ENCODE results near the gene GPRC5A. TPM values are rescaled to one million over a fixed set of nuclear protein-coding genes. Genes with fewer than 3 reads are reported as not detected.

GPRC5A gene
- total and polyA plus RNA-seq, 2 experiments from 2014 or later: 0.16 to 0.38 TPM

- peak; percentile 47; the same call in 1 of the 2 replicates for TF ChIP-seq CREB1 (CRISPR knock-in tag; IDR thresholded peaks at IDR 0.05; ENCODE audit: low read depth)
Observed at GRCh38 chr12:12891080-12891880, at the start of gene GPRC5A (continued).

DNA sequence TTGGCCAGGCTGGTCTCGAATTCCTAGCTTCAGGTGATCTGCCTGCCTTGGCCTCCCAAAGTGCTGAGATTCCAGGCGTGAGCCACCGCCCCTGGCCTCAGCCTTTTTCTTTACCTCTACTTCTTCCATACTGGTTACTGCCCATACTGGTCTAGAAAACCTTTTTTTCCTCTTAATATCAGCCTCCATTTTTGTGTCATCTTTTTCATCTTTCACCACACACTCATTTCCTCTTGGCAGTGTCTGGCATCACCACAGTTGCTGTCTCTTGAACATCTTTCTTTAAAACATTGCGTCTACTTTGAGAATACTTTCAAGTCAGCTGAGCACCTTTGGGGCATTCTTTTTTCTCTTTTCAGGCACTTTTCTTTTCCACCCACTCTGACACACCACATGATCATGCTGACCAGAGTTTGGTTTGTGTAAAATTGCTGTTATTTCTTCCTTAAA, 45.5 kb upstream of the GPRC5A start:
- Mint-ChIP-seq H3K4me3 (no peak overlapping the region), H3K27me3 (ENCODE audit: insufficient read depth, low read depth, poor library complexity) (peaks cover 4% of the 10 kb centered on the region), H3K9me3 (peaks cover 7% of the 10 kb centered on the region; the same call in 2 of the 3 replicates), H3K27ac (no peak overlapping the region), H3K4me1 (no peaks in the 10 kb centered on the region), H3K36me3 (ENCODE audit: low read depth) (peaks cover 17% of the 10 kb centered on the region)
- Histone ChIP-seq H3K79me2 (replicated peaks; ENCODE audit: insufficient read depth) (no peaks in the 10 kb centered on the region), H3F3A (replicated peaks; ENCODE audit: low read depth) (no peaks in the 10 kb centered on the region), H2AFZ (no peak overlapping the region), H4K20me1 (replicated peaks; ENCODE audit: insufficient read depth) (no peaks in the 10 kb centered on the region), H3K4me3 (no peak overlapping the region), H3K4me1 (ENCODE audit: insufficient read depth) (no peaks in the 10 kb centered on the region), H3K4me2 (no peak overlapping the region), H3K27ac (ENCODE audit: low read depth) (peak overlapping the region; percentile 39; the same call in 1 of the 2 replicates), H3K36me3 (ENCODE audit: insufficient read depth) (no peaks in the 10 kb centered on the region), H3K9me2 (ENCODE audit: insufficient read depth) (no peaks in the 10 kb centered on the region), H3K27me3 (ENCODE audit: insufficient read depth) (no peaks in the 10 kb centered on the region)
- ATAC-seq (no peak), DNase-seq (ENCODE audit: low spot score) (no peak)
- TF ChIP-seq POLR2AphosphoS5 (IDR thresholded peaks at IDR 0.05; ENCODE audit: low read depth) (no peak), ZNF114 (CRISPR knock-in tag; IDR thresholded peaks at IDR 0.05) (no peak), CREB1 (CRISPR knock-in tag; IDR thresholded peaks at IDR 0.05; ENCODE audit: low read depth) (no peak), JUNB (IDR thresholded peaks at IDR 0.05; ENCODE audit: unreplicated experiment) (no peak), EZH2 (IDR thresholded peaks at IDR 0.05; ENCODE audit: low read depth, unreplicated experiment) (no peak), CTCF (conservative IDR thresholded peaks at IDR 0.05; ENCODE audit: low read depth in 2 of 2) (no peak), NANOG (IDR thresholded peaks at IDR 0.05; ENCODE audit: borderline replicate concordance) (no peak), EZH2phosphoT487 (IDR thresholded peaks at IDR 0.05; ENCODE audit: unreplicated experiment) (no peak), STAT1 (IDR thresholded peaks at IDR 0.05; ENCODE audit: unreplicated experiment) (no peak)
- TF ChIP-seq, protein P1, sequence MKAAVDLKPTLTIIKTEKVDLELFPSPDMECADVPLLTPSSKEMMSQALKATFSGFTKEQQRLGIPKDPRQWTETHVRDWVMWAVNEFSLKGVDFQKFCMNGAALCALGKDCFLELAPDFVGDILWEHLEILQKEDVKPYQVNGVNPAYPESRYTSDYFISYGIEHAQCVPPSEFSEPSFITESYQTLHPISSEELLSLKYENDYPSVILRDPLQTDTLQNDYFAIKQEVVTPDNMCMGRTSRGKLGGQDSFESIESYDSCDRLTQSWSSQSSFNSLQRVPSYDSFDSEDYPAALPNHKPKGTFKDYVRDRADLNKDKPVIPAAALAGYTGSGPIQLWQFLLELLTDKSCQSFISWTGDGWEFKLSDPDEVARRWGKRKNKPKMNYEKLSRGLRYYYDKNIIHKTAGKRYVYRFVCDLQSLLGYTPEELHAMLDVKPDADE (IDR thresholded peaks at IDR 0.05): no peak
- TF ChIP-seq, protein P2, sequence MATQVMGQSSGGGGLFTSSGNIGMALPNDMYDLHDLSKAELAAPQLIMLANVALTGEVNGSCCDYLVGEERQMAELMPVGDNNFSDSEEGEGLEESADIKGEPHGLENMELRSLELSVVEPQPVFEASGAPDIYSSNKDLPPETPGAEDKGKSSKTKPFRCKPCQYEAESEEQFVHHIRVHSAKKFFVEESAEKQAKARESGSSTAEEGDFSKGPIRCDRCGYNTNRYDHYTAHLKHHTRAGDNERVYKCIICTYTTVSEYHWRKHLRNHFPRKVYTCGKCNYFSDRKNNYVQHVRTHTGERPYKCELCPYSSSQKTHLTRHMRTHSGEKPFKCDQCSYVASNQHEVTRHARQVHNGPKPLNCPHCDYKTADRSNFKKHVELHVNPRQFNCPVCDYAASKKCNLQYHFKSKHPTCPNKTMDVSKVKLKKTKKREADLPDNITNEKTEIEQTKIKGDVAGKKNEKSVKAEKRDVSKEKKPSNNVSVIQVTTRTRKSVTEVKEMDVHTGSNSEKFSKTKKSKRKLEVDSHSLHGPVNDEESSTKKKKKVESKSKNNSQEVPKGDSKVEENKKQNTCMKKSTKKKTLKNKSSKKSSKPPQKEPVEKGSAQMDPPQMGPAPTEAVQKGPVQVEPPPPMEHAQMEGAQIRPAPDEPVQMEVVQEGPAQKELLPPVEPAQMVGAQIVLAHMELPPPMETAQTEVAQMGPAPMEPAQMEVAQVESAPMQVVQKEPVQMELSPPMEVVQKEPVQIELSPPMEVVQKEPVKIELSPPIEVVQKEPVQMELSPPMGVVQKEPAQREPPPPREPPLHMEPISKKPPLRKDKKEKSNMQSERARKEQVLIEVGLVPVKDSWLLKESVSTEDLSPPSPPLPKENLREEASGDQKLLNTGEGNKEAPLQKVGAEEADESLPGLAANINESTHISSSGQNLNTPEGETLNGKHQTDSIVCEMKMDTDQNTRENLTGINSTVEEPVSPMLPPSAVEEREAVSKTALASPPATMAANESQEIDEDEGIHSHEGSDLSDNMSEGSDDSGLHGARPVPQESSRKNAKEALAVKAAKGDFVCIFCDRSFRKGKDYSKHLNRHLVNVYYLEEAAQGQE (IDR thresholded peaks at IDR 0.05; ENCODE audit: unreplicated experiment): no peak
- TF ChIP-seq, protein P3, sequence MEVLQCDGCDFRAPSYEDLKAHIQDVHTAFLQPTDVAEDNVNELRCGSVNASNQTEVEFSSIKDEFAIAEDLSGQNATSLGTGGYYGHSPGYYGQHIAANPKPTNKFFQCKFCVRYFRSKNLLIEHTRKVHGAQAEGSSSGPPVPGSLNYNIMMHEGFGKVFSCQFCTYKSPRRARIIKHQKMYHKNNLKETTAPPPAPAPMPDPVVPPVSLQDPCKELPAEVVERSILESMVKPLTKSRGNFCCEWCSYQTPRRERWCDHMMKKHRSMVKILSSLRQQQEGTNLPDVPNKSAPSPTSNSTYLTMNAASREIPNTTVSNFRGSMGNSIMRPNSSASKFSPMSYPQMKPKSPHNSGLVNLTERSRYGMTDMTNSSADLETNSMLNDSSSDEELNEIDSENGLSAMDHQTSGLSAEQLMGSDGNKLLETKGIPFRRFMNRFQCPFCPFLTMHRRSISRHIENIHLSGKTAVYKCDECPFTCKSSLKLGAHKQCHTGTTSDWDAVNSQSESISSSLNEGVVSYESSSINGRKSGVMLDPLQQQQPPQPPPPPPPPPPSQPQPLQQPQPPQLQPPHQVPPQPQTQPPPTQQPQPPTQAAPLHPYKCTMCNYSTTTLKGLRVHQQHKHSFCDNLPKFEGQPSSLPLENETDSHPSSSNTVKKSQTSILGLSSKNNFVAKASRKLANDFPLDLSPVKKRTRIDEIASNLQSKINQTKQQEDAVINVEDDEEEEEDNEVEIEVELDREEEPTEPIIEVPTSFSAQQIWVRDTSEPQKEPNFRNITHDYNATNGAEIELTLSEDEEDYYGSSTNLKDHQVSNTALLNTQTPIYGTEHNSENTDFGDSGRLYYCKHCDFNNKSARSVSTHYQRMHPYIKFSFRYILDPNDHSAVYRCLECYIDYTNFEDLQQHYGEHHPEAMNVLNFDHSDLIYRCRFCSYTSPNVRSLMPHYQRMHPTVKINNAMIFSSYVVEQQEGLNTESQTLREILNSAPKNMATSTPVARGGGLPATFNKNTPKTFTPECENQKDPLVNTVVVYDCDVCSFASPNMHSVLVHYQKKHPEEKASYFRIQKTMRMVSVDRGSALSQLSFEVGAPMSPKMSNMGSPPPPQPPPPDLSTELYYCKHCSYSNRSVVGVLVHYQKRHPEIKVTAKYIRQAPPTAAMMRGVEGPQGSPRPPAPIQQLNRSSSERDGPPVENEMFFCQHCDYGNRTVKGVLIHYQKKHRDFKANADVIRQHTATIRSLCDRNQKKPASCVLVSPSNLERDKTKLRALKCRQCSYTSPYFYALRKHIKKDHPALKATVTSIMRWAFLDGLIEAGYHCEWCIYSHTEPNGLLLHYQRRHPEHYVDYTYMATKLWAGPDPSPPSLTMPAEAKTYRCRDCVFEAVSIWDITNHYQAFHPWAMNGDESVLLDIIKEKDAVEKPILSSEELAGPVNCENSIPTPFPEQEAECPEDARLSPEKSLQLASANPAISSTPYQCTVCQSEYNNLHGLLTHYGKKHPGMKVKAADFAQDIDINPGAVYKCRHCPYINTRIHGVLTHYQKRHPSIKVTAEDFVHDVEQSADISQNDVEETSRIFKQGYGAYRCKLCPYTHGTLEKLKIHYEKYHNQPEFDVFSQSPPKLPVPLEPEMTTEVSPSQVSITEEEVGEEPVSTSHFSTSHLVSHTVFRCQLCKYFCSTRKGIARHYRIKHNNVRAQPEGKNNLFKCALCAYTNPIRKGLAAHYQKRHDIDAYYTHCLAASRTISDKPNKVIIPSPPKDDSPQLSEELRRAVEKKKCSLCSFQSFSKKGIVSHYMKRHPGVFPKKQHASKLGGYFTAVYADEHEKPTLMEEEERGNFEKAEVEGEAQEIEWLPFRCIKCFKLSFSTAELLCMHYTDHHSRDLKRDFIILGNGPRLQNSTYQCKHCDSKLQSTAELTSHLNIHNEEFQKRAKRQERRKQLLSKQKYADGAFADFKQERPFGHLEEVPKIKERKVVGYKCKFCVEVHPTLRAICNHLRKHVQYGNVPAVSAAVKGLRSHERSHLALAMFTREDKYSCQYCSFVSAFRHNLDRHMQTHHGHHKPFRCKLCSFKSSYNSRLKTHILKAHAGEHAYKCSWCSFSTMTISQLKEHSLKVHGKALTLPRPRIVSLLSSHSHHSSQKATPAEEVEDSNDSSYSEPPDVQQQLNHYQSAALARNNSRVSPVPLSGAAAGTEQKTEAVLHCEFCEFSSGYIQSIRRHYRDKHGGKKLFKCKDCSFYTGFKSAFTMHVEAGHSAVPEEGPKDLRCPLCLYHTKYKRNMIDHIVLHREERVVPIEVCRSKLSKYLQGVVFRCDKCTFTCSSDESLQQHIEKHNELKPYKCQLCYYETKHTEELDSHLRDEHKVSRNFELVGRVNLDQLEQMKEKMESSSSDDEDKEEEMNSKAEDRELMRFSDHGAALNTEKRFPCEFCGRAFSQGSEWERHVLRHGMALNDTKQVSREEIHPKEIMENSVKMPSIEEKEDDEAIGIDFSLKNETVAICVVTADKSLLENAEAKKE (CRISPR knock-in tag; IDR thresholded peaks at IDR 0.05): no peak

All from GM23338 (cell line).